GM18511 (cell line): Measurements from ENCODE around the gene TP53.

ENCODE experiments used
- ATAC-seq: cut with Tn5 transposase; IDR thresholded peaks from one replicate; pipeline ENCODE4 v1.9.1; 2021; ENCODE audit warnings: mild to moderate bottlenecking, moderate library complexity; ENCODE audit not compliant: unreplicated experiment

Gene TP53

DNA sequence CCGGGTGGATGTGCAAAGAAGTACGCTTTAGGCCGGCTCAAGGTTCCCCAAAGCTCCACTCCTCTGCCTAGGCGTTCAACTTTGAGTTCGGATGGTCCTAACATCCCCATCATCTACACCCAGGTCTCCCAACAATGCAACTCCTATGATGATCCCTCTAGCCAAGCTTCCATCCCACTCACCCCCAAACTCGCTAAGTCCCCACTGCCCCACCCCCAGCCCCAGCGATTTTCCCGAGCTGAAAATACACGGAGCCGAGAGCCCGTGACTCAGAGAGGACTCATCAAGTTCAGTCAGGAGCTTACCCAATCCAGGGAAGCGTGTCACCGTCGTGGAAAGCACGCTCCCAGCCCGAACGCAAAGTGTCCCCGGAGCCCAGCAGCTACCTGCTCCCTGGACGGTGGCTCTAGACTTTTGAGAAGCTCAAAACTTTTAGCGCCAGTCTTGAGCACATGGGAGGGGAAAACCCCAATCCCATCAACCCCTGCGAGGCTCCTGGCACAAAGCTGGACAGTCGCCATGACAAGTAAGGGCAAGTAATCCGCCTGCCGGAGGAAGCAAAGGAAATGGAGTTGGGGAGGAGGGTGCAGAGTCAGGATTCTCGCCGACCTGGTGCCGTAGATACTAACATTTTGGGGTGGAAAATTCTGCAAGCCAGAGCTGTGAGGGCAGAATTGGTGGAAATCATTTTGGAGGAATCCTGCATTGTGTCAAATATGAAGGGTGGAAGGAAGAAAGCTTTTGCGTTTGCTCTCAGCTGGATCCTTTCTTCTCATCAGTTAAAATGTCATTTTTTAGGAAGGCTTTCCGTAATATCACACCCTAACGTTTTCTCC is at the start of gene TP53:
TSS of gene TP53 (minus strand) at position 419 of the 836 bp plus-strand sequence. CDS start 10,896 bp downstream, outside the sequence.
- no peak for ATAC-seq

GRCh38 chr17:7732981-7733539 is 45.8 kb upstream of the TP53 start:
- no peak for ATAC-seq

DNA sequence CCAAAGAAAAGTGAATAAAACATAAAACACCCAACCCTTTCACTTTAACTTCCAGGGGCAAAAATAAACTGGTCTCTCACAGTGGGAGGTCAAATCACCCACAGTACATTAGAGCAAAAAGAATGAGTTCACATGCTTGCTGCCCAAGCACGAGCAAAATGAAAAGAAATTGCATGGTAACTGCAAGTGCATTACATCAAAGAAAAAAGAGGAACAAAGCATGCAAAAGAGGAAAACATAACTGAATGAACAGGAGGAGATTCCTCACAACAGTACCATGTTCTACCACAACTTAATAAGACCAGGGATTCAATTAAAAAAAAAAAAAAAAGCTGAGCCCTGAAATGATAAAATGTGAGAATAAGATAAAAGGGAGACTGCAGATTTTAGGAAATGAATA is 42.5 kb upstream of the TP53 start:
- no peak for ATAC-seq

- no peak for ATAC-seq
Observed at GRCh38 chr17:7727886-7728285, 40.6 kb upstream of the TP53 start.

GRCh38 chr17:7721612-7722011 is 34.3 kb upstream of the TP53 start:
- no peak for ATAC-seq

GRCh38 chr17:7720125-7720524 is 32.8 kb upstream of the TP53 start:
- ATAC-seq: no peak

DNA sequence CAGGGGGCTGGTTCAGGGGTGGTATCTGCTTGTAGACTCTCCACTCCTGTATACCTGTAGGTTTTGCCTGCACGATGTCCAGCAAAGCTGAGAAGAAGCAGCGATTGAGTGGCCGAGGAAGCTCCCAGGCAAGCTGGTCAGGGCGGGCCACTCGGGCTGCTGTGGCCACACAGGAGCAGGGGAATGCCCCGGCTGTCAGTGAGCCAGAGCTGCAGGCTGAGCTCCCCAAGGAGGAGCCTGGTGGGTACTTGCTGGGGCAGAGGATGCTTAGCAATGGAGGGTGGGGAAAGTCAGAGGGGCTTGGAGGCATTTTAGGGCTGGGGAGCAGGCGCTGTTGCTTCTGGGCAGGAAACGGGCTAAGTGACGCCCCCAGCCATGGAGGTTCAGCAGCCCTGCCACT is 32.4 kb upstream of the TP53 start:
- no peak for ATAC-seq

GRCh38 chr17:7717756-7718350 is 30.6 kb upstream of the TP53 start:
- no peak for ATAC-seq

GRCh38 chr17:7716901-7717755 is 29.8 kb upstream of the TP53 start, which contains the start of gene DNAH2:
DNAH2 (plus strand) TSS chr17:7717744; CDS start chr17:7719735, 1,991 bp downstream.
- ATAC-seq: no peak

DNA sequence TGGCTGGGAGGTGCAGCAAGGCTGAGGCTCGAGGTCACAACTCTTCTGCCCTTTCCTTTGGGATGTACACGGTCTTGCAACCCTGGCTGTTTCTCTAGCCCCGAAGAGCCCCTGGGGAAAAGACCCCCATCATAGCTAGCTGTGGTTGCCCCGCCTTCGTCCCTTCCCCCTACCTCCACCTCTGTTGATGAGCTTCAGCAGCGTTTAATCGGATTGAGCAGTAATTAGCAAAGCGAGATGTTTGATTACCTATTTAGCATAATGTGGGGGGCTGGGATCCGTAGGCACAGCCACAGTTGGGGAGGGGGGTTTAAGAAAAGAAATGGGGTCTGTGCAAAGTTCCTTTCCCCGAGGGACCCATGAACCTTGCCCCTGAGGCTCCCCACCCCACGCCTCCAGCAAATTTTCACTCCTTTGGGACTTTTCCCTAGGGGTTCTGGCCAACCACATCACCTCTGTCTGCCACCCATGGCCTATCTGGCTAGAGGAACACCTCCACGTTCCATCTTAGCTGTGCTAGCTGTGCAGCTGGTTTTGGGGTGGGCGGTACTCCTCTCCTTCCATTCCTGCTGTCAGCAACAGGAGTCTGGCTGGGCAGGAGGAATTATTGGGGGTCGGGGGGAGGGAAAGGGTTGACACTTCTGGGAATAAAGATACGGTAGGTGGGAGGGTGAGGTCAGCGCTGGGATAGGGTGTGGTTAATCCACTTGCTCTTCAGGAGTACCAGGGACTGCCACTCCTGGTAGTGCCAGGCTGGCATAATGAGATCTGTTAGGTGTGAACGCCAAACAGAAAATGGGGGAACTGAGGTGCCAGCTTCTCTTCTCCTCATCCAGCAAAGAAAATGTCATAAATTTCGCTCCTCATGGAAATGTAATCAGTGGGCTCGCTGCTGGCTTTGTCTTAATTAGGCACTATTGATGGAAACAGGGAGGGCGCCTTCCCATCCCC is 28.9 kb upstream of the TP53 start:
- no peak for ATAC-seq

GRCh38 chr17:7714721-7715594 is 27.7 kb upstream of the TP53 start:
- ATAC-seq: no peak

DNA sequence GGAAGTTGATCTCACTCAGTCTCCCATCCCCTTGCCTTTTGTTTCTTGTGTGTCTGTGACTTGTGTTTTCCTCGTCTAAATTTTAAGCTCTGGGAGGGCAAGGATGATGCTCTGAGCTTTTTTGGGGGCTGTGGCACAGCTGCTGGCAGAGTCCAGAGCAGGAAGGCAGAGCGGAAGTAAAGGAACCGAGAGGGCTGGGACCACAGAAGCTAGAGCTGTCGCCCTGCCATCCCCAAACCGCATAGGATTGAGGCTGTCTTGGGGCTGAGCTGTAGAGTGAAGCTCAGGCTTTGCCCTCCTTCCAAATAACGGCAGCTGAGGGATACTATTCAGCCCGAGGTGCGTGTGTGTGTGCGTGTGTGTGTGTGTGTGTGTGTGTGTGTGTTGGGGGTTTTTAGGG is 26.5 kb upstream of the TP53 start:
- ATAC-seq: no peak

GRCh38 chr17:7712111-7712771 is 25.0 kb upstream of the TP53 start:
- no peak for ATAC-seq

- no peak for ATAC-seq
Observed at GRCh38 chr17:7711051-7711755, 23.9 kb upstream of the TP53 start.

DNA sequence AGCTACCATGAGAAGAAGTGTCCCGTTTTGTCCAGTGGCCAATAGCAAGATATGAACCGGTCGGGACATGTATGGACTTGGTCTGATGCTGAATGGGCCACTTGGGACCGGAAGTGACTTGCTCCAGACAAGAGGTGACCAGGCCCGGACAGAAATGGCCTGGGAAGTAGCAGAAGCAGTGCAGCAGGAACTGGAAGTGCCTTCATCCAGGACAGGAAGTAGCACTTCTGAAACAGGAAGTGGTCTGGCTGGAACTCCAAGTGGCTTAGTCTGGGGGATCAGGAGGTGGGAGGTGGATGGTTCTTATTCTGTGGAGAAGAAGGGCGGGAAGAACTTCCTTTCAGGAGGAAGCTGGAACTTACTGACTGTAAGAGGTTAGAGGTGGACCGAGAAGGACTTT is 23.0 kb upstream of the TP53 start:
- ATAC-seq: no peak

GRCh38 chr17:7709031-7709430 is 21.7 kb upstream of the TP53 start:
- no peak for ATAC-seq

- ATAC-seq: no peak
Observed at GRCh38 chr17:7707858-7708750, 20.8 kb upstream of the TP53 start.
